Hepatocyte (in vitro differentiated cells): ENCODE results near the gene TPRA1. TPM values are rescaled to one million over a fixed set of nuclear protein-coding genes. Genes with fewer than 3 reads are reported as not detected.

Experiments used
- DNase-seq: peaks from one replicate; pipeline ENCODE4 v3.0.0-alpha.2; 2016; ENCODE audit warnings: low spot score
- H2AFZ ChIP-seq: fragments of 200-600 bp; sonication (generic); 2 replicates; pipeline ENCODE4 v1.6.0; 2016; ENCODE audit warnings: antibody characterized with exemption, mild to moderate bottlenecking
- H3K27ac ChIP-seq: fragments of 200-600 bp; sonication (generic); 2 replicates; pipeline ENCODE4 v1.5.1; 2016; ENCODE audit warnings: mild to moderate bottlenecking
- H3K27me3 ChIP-seq: fragments of 200-600 bp; sonication (generic); 2 replicates; pipeline ENCODE4 v1.6.1; 2016
- H3K36me3 ChIP-seq: fragments of 200-600 bp; sonication (generic); replicated peaks from 2 replicates; pipeline ENCODE4 v1.5.1; 2016; ENCODE audit warnings: low read depth; ENCODE audit not compliant: insufficient read depth
- H3K4me1 ChIP-seq: fragments of 200-600 bp; sonication (generic); 2 replicates; pipeline ENCODE4 v1.5.1; 2016; ENCODE audit warnings: mild to moderate bottlenecking, moderate library complexity; ENCODE audit not compliant: insufficient read depth
- H3K4me2 ChIP-seq: fragments of 200-600 bp; sonication (generic); 2 replicates; pipeline ENCODE4 v1.6.0; 2016
- H3K4me3 ChIP-seq: fragments of 200-600 bp; sonication (generic); 2 replicates; pipeline ENCODE4 v1.5.1; 2016; ENCODE audit warnings: mild to moderate bottlenecking
- H3K79me2 ChIP-seq: fragments of 200-600 bp; sonication (generic); 2 replicates; pipeline ENCODE4 v1.6.0; 2017; ENCODE audit warnings: mild to moderate bottlenecking
- H3K9me2 ChIP-seq: fragments of 200-600 bp; sonication (generic); replicated peaks from 2 replicates; pipeline ENCODE4 v1.6.0; 2017; ENCODE audit warnings: mild to moderate bottlenecking; ENCODE audit not compliant: insufficient read depth
- H3K9me3 ChIP-seq: fragments of 200-600 bp; sonication (generic); 2 replicates; pipeline ENCODE4 v1.5.1; 2016; ENCODE audit warnings: low read depth, mild to moderate bottlenecking
- H4K20me1 ChIP-seq: fragments of 200-600 bp; sonication (generic); 2 replicates; pipeline ENCODE4 v1.6.0; 2016; ENCODE audit warnings: mild to moderate bottlenecking; ENCODE audit not compliant: insufficient read depth, poor library complexity, severe bottlenecking
- EZH2 ChIP-seq: fragments of 200-600 bp; sonication (generic); IDR thresholded peaks from 2 replicates; pipeline ENCODE4 v1.6.1; 2016; ENCODE audit warnings: antibody characterized with exemption, mild to moderate bottlenecking, borderline replicate concordance
- EZH2phosphoT487 ChIP-seq: fragments of 200-600 bp; sonication (generic); IDR thresholded peaks from one replicate; pipeline ENCODE4 v1.6.1; 2018; ENCODE audit warnings: antibody characterized with exemption, mild to moderate bottlenecking, low read depth, moderate library complexity; ENCODE audit not compliant: unreplicated experiment, severe bottlenecking
- WGBS: methylation state at CpG from one replicate; pipeline ENCODE4 v1.1.6; 2016; ENCODE audit warnings: low lambda C conversion rate; ENCODE audit errors: missing lambda C conversion rate; 5-methylcytosine and 5-hydroxymethylcytosine counted together
- polyA plus RNA-seq: library from polyadenylated mRNA; unstranded; fragments of >200 nt; fragmentation: Nextera tagmentation; extraction: Ambion mirVana; gene quantifications from 2 replicates; pipeline ENCODE4 v1.2.1, GENCODE V29; 2016
- total RNA-seq: library from RNA; depleted of rRNA; stranded (reverse); fragments of >200 nt; gene quantifications from 2 replicates; pipeline ENCODE4 v1.2.3, GENCODE V29; 2014
- TF ChIP-seq, protein P1 (sequence below): fragments of 200-600 bp; sonication (generic); IDR thresholded peaks from 2 replicates; pipeline ENCODE4 v1.5.1; 2016; ENCODE audit warnings: antibody characterized with exemption, mild to moderate bottlenecking; ENCODE audit not compliant: poor library complexity

TPRA1 gene
- total and polyA plus RNA-seq, 2 experiments from 2014 or later, result 41.0 to 57.2 TPM

DNA sequence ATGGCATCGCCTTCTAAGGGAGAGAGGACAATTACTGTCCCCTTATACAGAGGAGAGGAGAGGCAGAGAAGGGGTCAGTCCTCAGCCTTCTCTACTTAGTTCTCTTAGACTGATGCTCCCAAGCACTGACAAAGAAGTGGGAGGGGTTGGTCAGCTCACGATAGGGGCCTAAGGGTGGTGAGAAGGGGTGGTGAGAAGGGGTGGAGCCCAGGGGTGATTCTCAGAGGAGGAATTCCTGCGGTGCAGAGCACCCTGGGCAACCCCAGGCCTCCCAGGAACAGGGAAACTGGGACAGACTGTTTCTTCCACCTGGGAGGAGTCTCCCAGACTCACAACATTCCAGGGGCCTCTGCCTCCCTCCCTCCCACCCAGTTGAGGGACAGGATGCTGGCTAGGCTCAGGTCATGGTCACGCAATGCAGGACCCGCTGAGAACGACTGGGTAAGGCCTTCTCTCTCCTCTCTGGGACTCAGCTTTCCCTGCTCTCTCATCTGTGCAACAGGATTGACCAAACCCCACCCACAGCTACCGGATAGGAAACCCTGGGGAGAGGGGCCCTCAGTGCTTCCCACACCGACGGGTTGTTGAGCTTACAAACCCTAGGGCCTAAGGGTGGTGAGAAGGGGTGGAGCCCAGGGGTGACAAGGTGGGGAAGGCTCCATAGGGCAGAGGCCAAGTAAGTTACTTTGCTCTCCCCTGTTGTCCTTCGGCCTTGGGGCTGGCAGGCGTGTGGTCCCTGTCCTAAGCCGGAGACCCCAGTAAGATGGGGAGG, 1.5 kb downstream of the TPRA1 start:
- TF ChIP-seq, protein P1, sequence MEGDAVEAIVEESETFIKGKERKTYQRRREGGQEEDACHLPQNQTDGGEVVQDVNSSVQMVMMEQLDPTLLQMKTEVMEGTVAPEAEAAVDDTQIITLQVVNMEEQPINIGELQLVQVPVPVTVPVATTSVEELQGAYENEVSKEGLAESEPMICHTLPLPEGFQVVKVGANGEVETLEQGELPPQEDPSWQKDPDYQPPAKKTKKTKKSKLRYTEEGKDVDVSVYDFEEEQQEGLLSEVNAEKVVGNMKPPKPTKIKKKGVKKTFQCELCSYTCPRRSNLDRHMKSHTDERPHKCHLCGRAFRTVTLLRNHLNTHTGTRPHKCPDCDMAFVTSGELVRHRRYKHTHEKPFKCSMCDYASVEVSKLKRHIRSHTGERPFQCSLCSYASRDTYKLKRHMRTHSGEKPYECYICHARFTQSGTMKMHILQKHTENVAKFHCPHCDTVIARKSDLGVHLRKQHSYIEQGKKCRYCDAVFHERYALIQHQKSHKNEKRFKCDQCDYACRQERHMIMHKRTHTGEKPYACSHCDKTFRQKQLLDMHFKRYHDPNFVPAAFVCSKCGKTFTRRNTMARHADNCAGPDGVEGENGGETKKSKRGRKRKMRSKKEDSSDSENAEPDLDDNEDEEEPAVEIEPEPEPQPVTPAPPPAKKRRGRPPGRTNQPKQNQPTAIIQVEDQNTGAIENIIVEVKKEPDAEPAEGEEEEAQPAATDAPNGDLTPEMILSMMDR, result no peak
- TF ChIP-seq EZH2 (no peak), EZH2phosphoT487 (no peak)
- no peaks in the 10 kb centered on the region for H3K9me2 ChIP-seq
- WGBS, result 32% methylated on average over 9 of the region's 12 CpGs
- H3K79me2 ChIP-seq, result peaks cover 60% of the 10 kb centered on the region
- no peaks in the 10 kb centered on the region for H3K9me3 ChIP-seq
- no peaks in the 10 kb centered on the region for H3K27me3 ChIP-seq
- no peak overlapping the region for H2AFZ ChIP-seq
- peak overlapping the region; percentile 87 for H3K27ac ChIP-seq
- peak overlapping the region; percentile 41 for H3K4me3 ChIP-seq
- no peaks in the 10 kb centered on the region for H3K36me3 ChIP-seq
- DNase-seq, result peak; percentile 79
- H3K4me1 ChIP-seq, result peaks cover 14% of the 10 kb centered on the region
- H4K20me1 ChIP-seq, result peaks cover 45% of the 10 kb centered on the region
- H3K4me2 ChIP-seq, result peak overlapping the region; percentile 93

DNA sequence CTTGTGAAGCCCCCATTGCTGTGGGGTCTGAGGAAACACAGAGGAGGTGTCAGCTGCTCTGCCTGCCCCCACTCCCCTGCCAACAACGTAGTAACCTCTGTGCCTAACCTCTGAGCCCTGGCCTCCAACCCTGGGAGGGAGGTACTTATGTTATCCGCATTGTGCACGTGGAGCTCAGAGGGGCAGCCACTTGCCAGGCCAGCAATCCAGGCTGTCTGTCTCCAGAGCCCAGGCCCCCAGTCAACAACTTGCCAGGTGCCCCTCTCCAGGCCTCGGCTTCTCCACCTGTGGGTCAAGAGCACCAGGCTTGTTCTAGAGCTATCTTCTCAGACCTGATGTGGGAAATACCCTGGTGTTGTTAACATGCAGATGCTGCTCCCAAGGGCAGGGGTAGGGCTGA, 2.7 kb downstream of the TPRA1 start:
- H3K79me2 ChIP-seq, result peaks cover 69% of the 10 kb centered on the region
- peaks cover 47% of the 10 kb centered on the region for H4K20me1 ChIP-seq
- peaks cover 14% of the 10 kb centered on the region for H3K4me1 ChIP-seq

DNA sequence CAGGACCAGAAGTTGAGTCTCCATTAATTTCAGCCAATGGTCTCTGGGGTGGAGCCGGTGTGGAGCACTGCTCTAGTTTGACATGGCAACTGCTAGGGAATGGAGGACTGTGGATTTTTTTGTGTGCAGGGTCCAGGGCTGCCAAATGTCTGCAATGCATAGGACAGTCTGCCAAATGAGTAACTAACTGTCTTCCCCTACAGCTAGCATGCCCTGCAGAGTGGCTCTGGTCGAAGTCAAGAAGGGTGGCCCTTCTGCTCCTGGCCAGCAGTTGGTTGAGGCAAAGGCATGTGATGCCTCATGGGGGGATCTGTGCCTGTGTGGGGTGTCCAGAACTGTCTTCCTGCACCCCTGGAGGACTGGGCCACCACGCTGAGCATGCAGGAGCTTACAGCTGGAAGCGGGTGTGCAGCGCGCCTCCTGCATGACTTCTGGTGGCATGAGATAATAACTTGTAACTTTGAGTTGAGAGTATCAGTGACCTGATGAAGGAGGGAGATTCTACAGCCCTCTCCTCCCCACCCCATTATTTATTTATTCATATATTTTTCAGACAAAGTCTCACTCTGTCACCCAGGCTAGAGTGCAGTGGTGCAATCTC, 4.6 kb downstream of the TPRA1 start:
- Histone ChIP-seq H3K9me3 (no peaks in the 10 kb centered on the region), H3K4me3 (no peak overlapping the region), H3K9me2 (no peaks in the 10 kb centered on the region), H3K4me2 (no peak overlapping the region), H3K79me2 (peaks cover 82% of the 10 kb centered on the region), H3K4me1 (peaks cover 7% of the 10 kb centered on the region), H4K20me1 (peaks cover 51% of the 10 kb centered on the region), H3K27me3 (no peaks in the 10 kb centered on the region), H2AFZ (no peak overlapping the region), H3K36me3 (no peaks in the 10 kb centered on the region), H3K27ac (no peak overlapping the region)
- TF ChIP-seq EZH2phosphoT487, result no peak
- TF ChIP-seq, protein P1, result no peak
- no peak for TF ChIP-seq EZH2
- WGBS, result over 99% methylated on average over 6 of the region's 6 CpGs
- no peak for DNase-seq

More for the DNA sequence above, 2.7 kb downstream of the TPRA1 start:
- no peaks in the 10 kb centered on the region for H3K27me3 ChIP-seq
- H3K9me2 ChIP-seq, result no peaks in the 10 kb centered on the region
- TF ChIP-seq, protein P1, result no peak
- TF ChIP-seq EZH2, result no peak
- TF ChIP-seq EZH2phosphoT487, result no peak
- 96% methylated on average over 4 of the region's 4 CpGs for WGBS
- no peak overlapping the region for H3K27ac ChIP-seq
- H3K36me3 ChIP-seq, result no peaks in the 10 kb centered on the region
- H3K9me3 ChIP-seq, result no peaks in the 10 kb centered on the region
- H3K4me3 ChIP-seq, result no peak overlapping the region
- H3K4me2 ChIP-seq, result peak overlapping the region; percentile 93
- DNase-seq, result no peak
- no peak overlapping the region for H2AFZ ChIP-seq
